Measurements from ENCODE around the gene TM4SF4.

DNA sequence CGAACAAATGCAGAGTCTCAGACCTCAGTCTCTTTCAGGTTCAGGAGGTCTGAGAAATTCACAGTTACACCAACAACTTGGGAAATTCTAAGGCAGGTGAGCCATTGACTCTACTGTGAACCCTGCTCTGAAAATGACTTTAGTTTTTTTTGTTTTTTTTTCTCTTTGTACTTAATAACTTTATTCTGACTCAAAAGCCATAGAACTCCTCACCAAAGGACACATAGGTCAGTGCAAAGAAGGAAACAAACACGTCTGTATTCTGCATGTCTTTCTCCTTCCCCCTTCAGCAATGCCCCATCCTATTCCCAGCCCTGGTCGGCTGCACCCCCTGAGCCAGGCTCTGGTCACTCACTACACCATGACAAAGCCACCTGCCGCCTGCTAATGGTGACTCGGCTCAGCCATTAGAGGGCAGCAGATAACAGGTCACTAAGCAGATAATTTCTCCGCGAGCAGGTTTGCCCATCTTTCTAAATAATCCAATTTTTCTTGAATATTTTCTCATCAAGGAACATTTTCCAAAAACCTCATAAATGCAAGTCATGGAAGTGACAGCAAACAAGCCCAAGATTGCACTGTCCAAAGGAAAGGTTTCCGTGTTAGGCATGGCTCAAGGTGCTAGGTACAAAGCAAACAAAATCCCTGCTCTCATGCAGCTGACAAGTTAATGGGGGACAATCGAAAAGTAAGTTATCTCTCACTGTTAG lies 37.7 kb downstream of the TM4SF4 start:
- TF ChIP-seq POLR2A (IDR thresholded peaks at IDR 0.05) (no peak), EP300 (IDR thresholded peaks at IDR 0.05) (no peak)
- TF ChIP-seq, protein P1, sequence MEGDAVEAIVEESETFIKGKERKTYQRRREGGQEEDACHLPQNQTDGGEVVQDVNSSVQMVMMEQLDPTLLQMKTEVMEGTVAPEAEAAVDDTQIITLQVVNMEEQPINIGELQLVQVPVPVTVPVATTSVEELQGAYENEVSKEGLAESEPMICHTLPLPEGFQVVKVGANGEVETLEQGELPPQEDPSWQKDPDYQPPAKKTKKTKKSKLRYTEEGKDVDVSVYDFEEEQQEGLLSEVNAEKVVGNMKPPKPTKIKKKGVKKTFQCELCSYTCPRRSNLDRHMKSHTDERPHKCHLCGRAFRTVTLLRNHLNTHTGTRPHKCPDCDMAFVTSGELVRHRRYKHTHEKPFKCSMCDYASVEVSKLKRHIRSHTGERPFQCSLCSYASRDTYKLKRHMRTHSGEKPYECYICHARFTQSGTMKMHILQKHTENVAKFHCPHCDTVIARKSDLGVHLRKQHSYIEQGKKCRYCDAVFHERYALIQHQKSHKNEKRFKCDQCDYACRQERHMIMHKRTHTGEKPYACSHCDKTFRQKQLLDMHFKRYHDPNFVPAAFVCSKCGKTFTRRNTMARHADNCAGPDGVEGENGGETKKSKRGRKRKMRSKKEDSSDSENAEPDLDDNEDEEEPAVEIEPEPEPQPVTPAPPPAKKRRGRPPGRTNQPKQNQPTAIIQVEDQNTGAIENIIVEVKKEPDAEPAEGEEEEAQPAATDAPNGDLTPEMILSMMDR (IDR thresholded peaks at IDR 0.05), result peak; percentile 64 to 76

All from suprapubic skin (tissue), 3 donors.